ENCODE results near the gene BFSP1.

DNA sequence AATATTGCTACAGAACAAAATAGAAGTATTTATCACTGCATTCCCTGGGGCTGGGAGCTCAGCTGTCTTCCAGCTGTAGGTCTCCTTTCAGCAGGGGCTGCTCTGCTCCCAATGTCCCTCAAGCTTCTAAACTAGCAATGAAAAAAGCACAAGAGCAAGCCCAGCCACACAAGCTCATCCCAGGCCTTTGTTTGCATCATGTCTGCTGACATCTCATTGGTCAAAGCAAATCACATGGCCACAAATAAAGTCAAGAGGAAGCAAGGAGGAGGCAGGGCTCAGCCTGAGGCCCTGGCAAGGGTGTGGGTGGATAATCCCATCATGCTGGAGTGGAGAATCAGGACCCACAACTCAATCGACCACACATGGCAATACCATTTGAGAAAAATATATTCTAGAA is 2.2 kb upstream of the BFSP1 start:
- TF ChIP-seq, protein P1, sequence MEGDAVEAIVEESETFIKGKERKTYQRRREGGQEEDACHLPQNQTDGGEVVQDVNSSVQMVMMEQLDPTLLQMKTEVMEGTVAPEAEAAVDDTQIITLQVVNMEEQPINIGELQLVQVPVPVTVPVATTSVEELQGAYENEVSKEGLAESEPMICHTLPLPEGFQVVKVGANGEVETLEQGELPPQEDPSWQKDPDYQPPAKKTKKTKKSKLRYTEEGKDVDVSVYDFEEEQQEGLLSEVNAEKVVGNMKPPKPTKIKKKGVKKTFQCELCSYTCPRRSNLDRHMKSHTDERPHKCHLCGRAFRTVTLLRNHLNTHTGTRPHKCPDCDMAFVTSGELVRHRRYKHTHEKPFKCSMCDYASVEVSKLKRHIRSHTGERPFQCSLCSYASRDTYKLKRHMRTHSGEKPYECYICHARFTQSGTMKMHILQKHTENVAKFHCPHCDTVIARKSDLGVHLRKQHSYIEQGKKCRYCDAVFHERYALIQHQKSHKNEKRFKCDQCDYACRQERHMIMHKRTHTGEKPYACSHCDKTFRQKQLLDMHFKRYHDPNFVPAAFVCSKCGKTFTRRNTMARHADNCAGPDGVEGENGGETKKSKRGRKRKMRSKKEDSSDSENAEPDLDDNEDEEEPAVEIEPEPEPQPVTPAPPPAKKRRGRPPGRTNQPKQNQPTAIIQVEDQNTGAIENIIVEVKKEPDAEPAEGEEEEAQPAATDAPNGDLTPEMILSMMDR (IDR thresholded peaks at IDR 0.05): no peak
- TF ChIP-seq ZFX (IDR thresholded peaks at IDR 0.05; ENCODE audit: borderline replicate concordance): no peak

All from 22Rv1 (cell line).